ENCODE measurements around the gene TUT4.
"Not testable (repeated sequence)": the region's sequence is repeated elsewhere in the genome, so short reads cannot be mapped to it uniquely, and the experiment has no call there.

The TUT4 gene

GRCh38 chr1:52579415-52579814 is 26.5 kb upstream of the TUT4 start:
- no peaks in the 10 kb centered on the region for H3K36me3 ChIP-seq
- no peak for TF ChIP-seq CTCF (IDR thresholded peaks at IDR 0.05)
- no peak overlapping the region for H3K27ac ChIP-seq
- H3K9me3 ChIP-seq, result no peaks in the 10 kb centered on the region
- peaks cover 0 to 7% of the 10 kb centered on the region in 2 donors for H3K27me3 ChIP-seq
- no peaks in the 10 kb centered on the region for H3K4me1 ChIP-seq
- DNase-seq, result no peak
- no peak overlapping the region for H3K4me3 ChIP-seq
- intact Hi-C loops (cut with DNase I; ENCODE audit: low total_unique reads), result no loop called here

GRCh38 chr1:52578066-52578465 is 25.2 kb upstream of the TUT4 start:
- H3K27ac ChIP-seq; intact Hi-C loops (cut with DNase I; ENCODE audit: low total_unique reads); H3K9me3 ChIP-seq; H3K4me3 ChIP-seq; H3K4me1 ChIP-seq; H3K36me3 ChIP-seq; H3K27me3 ChIP-seq; DNase-seq: not testable (repeated sequence)

- DNase-seq, result no peak
- Histone ChIP-seq H3K27ac (no peak overlapping the region), H3K36me3 (no peaks in the 10 kb centered on the region), H3K4me3 (no peak overlapping the region), H3K9me3 (no peaks in the 10 kb centered on the region), H3K4me1 (no peaks in the 10 kb centered on the region), H3K27me3 (peaks cover 0 to 8% of the 10 kb centered on the region in 2 donors)
- intact Hi-C loops (cut with DNase I; ENCODE audit: low total_unique reads), result no loop called here
- no peak for TF ChIP-seq CTCF (IDR thresholded peaks at IDR 0.05)
Measured at GRCh38 chr1:52576074-52576473, 23.2 kb upstream of the TUT4 start.

GRCh38 chr1:52574594-52574993 is 21.7 kb upstream of the TUT4 start:
- H3K9me3 ChIP-seq, result no peaks in the 10 kb centered on the region
- no peak for TF ChIP-seq CTCF (IDR thresholded peaks at IDR 0.05)
- no peaks in the 10 kb centered on the region for H3K36me3 ChIP-seq
- no peak overlapping the region for H3K4me3 ChIP-seq
- DNase-seq, result no peak
- H3K27ac ChIP-seq, result no peak overlapping the region
- intact Hi-C loops (cut with DNase I; ENCODE audit: low total_unique reads), result no loop called here
- H3K27me3 ChIP-seq, result peaks cover 0 to 5% of the 10 kb centered on the region in 2 donors
- no peaks in the 10 kb centered on the region for H3K4me1 ChIP-seq

GRCh38 chr1:52572387-52572786 is 19.5 kb upstream of the TUT4 start:
- intact Hi-C loops (cut with DNase I; ENCODE audit: low total_unique reads), result no loop called here
- Histone ChIP-seq H3K36me3 (no peaks in the 10 kb centered on the region), H3K27me3 (peaks cover 0 to 7% of the 10 kb centered on the region in 2 donors), H3K9me3 (no peaks in the 10 kb centered on the region), H3K27ac (no peak overlapping the region), H3K4me1 (peaks cover 0 to 5% (median 0%) of the 10 kb centered on the region in 4 donors), H3K4me3 (no peak overlapping the region)
- no peak for DNase-seq
- TF ChIP-seq CTCF (IDR thresholded peaks at IDR 0.05), result no peak

- H3K4me1 ChIP-seq, result peaks cover 0 to 5% (median 0%) of the 10 kb centered on the region in 4 donors
- peaks cover 0 to 7% of the 10 kb centered on the region in 2 donors for H3K27me3 ChIP-seq
- H3K4me3 ChIP-seq, result no peak overlapping the region
- DNase-seq, result no peak
- no peaks in the 10 kb centered on the region for H3K36me3 ChIP-seq
- H3K27ac ChIP-seq, result no peak overlapping the region
- no peak for TF ChIP-seq CTCF (IDR thresholded peaks at IDR 0.05)
- intact Hi-C loops (cut with DNase I; ENCODE audit: low total_unique reads), result no loop called here
- no peaks in the 10 kb centered on the region for H3K9me3 ChIP-seq
Measured at GRCh38 chr1:52571783-52572182, 18.9 kb upstream of the TUT4 start.
